HCEC 1CT (cell line): ENCODE results near the gene RAB1A.

Experiments used
- DNase-seq: peaks from one replicate; pipeline ENCODE4 v3.0.0-alpha.2; 2017

RAB1A gene

DNA sequence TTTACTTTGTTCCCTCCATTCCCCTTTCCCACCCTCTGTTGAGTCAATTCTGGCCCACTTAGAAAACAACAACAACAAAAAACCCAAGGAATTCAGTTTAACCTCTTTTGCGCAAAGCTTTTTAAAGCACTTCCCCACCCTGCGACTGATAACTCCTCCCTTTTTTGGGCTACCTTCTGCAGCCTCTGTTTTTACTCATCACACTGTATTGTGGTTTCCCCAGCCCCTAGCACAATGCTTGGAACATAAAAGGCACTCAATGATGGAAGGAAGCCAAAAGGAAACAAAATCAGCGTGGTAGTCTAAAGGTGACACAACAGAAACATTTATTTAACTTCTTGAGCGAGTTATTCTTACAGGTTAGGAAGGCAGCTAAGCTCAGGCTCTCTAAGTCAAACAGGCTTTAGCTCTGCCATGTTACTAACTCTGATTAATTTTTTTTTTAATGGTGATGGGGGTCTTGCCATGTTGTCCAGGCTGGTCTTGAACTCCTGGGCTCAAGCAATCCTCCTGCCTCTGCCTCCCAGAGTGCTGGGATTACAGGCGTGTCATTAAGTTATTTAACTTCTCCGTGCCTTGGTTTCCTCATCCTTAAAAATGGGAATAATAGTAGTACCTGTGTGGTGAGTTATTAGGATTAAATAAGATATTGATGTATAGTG lies 72.4 kb downstream of the RAB1A start:
- DNase-seq, result no peak

DNA sequence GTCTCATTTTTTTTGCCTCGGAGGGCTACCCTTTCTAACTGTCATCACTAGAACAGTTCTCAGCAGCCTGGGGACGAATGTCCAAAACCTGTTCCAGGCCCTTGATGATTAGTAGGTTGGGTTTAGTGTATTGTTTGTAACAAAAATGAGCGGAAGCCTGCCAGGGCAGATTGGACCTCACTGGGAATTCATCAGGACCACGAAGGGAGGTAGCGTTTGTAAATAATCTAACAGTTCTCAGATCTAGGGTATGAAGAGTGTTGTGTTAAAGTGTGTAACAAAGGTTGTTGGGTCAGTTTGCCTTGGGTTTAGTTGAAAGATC lies 72.9 kb downstream of the RAB1A start:
- DNase-seq, result no peak

DNA sequence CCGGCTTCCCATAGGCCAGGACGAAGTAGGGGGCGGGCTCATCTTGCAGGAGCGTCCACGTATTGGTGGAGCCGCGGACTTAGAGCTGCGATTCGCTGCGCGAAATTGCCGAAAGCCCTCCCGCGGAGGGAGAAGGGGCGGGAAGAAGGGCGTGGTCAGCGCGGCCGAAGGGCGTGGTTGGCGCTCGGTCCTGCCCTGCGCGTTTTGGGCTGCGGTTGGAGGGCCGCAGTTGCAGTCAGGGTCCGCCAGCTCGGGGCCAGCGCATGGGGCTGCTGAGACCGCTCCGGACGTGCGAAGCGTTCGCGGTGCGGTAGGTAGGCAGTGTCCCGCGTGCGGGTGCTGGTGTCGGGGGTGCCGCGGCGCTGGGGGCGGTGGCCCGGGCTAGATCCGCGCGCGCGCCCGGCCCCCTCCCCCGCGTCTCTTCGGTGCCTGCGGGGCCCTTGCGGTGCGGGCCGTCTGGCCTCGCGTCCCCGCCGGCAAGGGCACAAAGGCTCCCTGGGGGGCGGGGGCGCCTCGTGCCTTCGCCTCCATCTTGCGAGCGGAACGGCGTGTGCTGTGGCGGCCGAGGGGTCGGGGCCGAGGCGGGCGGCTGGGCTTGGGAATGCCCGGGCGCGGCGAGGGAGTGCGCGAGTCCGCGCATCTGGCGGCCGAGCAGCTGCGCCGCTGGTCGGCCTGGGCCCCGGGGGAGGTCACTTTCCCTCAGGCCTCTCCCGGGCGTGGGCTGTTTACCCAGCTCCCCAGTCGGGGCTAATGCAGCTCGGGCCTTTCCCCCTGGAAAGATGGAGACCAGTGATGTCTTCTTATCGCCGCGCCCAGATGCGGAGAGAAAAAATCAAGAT lies 73.5 kb downstream of the RAB1A start, which contains the start of gene CEP68:
Gene CEP68, plus strand, starts transcription at position 202 of the 839 bp plus-strand sequence. CDS start 13,029 bp downstream, outside the sequence.
- peak; percentile 98 for DNase-seq

DNA sequence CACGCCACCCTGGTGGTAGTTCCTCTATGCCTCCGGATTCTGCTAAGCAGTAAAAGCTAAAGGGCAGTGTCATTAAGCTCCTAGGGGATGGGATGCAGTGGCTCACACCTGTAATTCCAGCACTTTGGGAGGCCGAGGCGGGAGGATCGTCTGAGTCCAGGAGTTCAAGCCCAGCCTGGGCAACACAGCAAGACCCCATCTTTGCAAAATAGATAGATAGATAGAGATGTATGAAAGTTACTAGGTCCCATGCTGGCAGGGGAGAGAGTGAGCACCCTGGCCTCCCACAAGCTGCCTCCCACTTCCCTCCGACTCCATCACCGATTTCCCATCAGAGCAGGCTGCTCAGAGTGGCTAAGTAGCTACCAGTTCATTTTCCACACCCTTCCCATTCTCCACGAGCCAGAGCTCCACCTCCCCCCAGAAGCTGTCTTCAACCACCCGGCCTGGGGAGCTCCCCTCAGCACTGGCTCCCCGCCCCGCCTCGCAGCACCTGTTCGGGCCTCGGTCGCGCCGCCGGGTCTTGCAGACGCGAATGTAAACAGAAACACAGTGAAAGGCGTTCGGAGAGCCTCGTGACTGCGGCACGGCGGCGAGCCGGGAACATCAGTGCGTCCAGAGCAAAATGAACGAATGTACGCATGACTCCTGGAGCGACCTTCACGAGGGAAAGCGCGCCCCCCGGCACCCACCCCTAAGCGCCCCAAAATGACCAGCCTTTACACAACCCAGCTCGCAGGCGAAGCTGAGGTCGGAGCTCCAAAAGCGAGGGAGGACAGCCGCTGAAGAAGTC lies 74.3 kb downstream of the RAB1A start:
- no peak for DNase-seq

DNA sequence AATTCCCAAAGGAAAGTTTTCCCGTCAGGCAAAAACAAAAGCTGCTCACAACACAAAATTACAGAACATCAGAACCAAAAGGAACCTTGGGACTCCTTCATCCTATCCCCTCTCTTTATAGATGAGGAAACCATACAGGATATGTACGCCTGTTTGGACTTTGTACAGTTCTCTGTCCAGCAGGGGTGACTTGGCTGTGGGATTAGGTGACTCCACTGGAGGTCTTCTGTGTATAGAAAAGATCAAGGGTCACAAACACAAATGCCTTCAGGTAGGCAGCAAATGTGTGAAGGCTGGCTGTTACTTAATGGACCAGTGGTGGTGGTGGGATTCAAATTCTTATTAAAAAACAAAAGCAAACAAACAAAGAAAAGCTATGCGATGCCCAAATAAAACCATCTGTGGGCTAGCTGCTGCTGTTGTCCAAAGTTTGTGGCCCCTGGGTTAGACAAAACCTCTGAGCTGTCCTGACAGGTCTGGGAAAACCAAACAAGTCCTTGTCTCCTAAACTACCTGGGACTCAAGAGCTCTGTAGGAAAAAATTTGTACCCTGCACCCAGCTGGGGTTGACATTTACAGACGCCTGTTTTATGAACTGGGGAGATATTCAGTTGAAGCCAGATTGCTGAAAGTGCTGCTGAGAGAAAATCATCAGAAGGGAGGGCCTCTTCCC lies 75.0 kb downstream of the RAB1A start:
- no peak for DNase-seq

DNA sequence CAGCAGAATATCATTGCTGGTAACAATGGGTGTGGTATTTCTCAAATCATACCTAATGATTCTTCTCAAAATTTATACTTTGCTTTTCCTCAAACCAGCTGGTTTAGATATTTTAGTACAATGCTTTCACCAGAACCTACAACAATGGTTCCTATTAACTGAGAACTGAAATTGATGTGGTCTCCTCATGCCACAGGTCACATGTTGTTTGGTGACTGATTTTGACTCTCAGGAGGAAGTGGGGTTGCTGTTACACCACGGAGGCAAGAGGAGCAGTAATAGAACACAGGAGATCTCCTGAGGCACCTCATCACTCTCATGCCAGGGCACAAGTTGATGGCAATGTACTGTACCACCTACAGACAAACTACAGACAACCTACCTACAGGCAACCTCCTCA lies 76.7 kb downstream of the RAB1A start:
- DNase-seq, result no peak

DNA sequence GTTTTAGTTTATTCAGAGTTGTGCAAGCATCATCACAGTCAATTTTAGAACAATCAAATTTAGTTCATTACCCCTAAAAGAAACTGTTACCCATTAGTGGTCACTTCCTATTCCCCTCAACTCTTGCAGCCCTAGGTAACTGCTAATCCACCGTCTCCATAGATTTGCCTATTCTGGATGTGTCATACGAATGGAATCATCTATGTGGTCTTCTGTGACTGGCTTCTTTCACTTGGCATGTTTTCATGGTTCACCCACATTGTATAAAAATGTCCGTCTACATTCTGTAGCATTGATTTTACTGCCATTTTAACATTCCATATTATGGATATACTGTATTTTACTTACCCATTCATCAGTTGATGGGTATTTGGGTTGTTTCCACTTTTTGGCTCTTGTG lies 79.0 kb downstream of the RAB1A start:
- no peak for DNase-seq

DNA sequence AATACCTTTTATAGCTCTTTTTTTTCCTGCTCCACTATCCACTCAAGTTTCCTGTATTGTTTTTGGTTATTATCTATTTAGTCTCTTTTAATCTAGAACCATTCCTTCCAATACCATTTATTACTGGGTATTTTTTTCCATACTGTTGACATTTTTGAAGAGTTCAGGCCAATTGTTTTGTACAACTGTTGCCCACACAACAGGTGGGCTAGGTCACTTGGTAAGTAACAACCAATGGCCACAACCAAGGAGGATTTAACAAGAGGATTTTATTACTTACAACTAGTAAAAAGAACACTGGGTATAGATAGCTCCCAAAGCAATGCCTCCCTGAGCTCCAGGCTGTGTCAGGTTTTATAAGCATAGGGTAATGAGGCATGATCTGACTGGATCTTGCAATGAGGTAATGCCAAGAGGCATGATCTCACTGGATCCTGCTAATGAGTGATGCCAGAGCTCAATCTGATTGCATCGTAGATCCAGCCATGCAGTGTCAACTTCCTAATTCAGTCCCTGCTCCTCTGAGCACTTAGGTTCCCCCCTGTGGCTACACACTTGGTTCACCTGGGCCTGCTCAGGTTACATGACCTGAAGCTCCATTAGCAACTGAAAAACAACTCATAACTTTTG lies 80.8 kb downstream of the RAB1A start:
- no peak for DNase-seq

DNA sequence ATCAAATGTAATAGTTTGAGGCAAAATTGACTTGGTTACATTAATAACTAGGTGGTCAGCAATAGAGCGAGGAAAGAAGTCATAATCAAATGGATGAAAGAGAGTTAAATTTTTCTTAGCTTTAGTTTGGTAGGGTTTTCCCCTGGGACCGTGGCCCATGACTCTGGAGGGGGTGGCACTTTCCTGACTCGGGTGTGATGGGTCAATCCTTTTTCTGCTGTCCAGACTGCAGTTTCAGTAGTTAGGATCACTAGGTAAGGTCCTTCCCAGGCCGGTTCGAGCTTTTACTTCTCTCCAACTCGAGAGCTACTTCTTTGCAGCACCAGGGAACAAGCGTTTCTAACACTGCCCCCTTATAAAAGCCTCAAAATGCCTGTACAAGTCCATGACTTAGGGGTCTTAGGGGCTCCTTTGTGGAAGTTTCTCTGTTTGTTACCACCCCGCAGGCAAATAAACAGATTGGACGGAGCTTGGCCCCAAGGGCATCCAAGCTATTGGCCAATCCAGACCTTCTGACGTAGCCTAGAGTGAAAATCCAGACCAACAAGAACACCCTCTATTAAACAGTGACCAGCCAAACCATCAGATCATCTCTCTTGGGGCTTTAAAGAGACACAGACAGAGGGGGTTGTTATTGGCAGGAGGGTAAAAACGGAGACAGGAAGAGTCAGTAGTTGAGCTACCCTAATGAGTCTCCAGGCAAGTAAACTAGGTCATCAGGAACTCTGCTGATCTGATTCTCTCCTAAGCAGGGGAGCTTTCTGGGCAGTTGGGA lies 83.1 kb downstream of the RAB1A start:
- no peak for DNase-seq

DNA sequence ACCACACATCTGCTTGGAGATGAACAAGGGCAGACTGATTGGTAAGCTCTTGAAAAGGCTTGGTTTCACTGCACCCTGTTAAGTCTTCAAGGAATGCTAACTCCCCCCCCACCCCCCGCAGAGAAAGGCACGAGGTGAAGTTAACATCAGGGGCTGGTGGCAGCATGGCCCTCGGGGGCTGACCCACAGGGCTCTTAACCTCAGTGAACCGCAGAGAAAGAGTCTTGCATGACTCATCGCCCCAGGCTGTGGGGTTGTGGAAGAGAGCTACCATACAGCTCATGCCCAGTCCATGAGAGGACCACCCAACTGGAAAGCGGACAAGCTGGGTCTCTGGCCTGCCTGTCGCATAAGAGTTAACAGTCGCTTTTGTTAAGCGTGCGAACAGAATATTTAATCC lies 84.3 kb downstream of the RAB1A start:
- DNase-seq, result peak; percentile 46

DNA sequence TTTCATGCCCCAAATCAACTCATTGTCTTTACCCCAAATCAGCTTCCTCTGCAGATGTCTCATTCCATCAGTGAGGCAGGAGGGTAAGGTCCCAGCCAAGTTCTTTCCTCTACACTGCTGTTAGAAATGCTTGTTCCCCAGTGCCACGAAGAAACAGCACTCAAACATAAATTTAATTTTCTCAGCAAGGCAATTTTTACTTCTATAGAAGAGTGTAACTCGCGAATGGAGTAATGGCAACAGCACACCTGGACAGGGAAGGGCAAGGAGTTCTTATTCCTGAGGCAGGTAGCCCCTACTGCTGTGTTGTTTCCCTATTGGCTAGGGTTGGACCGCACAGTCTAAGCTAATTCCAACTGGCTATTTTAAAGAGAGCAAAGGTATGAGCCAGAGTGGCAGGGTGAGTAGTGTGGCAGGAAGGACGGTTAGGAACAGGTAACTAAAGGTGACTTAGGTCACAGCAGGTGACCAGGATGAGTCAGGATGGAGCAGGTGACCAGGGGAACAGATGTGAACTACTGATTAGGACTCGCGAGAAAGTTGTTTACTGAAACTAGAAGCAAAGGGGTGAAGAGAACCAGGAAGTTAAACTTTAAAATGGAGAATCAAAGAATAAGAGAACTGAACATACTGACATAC lies 85.7 kb downstream of the RAB1A start:
- DNase-seq, result no peak

DNA sequence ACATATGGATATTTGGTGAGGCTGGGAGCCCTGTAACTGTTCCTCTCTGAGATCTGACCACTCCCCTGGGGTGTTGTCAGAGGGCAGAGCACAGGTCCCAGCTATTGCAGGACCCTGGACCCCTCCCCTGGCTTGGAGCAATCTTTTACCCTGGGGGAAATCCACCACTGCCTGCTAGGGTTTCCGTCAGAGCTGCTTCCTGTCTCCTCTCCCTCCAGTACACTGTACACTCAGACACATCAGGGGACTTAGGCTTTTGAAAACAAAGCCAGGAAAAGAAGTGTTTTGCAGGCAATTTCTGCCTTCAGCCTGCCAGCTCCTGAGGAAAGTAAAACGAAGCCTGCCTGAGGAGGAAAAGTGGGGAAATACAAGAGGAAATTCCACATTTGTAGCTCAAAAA lies 86.9 kb downstream of the RAB1A start:
- DNase-seq, result no peak

DNA sequence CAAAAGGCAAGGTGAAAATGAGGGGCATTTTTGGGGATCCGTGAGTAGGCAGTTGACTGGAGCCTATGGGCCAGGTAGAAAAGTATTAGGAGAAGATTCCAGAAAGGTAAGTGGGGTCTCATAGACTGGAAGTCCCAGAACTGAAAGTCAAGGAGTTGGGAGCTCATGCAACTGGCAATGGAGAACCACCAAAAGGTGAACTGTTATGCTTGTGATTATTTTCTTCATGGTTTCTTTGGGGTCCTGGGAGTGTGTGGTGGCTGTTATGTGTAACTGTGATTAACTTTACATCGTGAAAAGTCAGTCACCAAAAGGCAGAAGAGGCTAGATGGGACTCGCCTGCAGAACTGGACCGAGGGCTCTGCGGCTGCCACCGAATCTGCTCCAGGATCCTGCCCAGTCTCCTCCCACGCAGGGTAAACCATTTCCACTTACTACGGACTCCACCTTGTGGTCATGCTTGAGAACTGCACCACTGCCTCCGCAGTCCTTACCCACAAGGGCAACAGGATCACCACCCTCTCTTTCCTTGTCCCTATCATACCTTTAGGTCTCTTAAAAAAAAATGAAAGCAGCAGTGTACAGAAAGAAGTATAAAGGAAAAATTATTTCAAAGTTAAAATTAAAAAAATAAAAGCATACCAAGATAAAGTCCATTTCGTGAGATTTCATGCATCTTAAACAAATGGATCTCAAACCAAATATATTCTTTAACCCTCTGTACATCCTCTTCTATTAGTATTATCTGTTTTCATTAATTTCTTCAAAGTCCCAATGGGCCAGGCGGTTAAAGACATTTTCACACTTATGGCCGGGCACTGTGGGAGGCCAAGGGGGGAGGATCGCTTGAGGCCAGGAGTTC lies 89.3 kb downstream of the RAB1A start:
- peak; percentile 72 for DNase-seq

DNA sequence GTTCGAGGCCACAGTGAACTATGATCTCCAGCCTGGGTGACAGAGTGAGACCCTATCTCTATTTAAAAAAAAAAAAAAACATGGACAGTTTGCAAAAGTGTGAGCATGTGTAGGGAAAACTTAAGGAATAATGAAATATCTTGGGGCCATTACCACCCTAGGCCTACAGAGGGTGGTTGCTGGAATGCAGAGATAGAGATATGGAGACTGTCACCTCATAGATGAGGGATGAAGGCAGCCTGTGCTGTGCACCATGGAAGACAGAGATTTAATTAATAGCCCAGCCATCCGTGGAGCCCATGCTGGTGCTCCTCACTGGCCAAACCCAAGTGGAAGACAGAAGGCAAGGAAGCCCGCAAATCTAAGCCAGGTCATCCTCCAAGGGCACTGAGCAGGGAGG lies 90.3 kb downstream of the RAB1A start:
- no peak for DNase-seq

DNA sequence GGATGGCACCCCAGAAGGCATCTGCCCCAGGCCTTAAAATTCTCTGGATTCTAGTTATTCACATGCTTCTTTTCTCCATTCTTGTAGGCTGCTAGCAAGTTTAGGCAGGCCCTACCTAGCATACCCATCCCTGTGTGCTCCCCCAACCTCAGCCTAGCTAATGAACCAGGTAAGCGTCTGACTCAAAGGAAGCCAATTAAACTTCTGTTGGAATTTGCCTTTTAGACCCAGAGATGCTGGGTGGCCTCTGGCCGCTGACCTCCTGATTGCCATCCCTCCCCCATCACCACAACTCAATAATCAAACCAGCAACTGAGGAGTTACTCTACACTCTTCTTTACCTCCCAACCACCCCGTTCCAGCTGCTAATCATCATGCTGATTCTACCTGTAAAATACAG lies 92.7 kb downstream of the RAB1A start:
- DNase-seq, result no peak
